PFSK-1 (cell line): Measurements from ENCODE around the gene PHLDB1.

Experiments used
- FOXP2 ChIP-seq: optimal IDR thresholded peaks from 2 replicates; pipeline ENCODE3; 2011; ENCODE audit warnings: borderline replicate concordance, control low read depth, inconsistent platforms; ENCODE audit not compliant: insufficient read depth; ENCODE audit errors: extremely low read length, extremely low read depth
- POLR2AphosphoS5 ChIP-seq: IDR thresholded peaks from 2 replicates; pipeline ENCODE4 v1.6.1; 2012; ENCODE audit warnings: low read depth, mild to moderate bottlenecking, control low read depth, low read length, moderate library complexity
- REST ChIP-seq, 2 experiments: IDR thresholded peaks; 2 replicates each; pipeline versions ENCODE4 v1.6.1 to v1.8.0; 2011 to 2012; ENCODE audit warnings: low read depth in 2 of 2, low read length in 2 of 2, control low read depth in 1 of 2, inconsistent platforms in 1 of 2, mild to moderate bottlenecking in 1 of 2, moderate library complexity in 1 of 2; ENCODE audit not compliant: insufficient read depth in 1 of 2
- SIN3A ChIP-seq: IDR thresholded peaks from 2 replicates; pipeline ENCODE4 v1.6.1; 2012; ENCODE audit warnings: mild to moderate bottlenecking, low read length, moderate library complexity, borderline replicate concordance; ENCODE audit not compliant: insufficient read depth
- TAF1 ChIP-seq: IDR thresholded peaks from 2 replicates; pipeline ENCODE4 v1.6.1; 2012; ENCODE audit warnings: low read length, control low read depth, borderline replicate concordance; ENCODE audit not compliant: insufficient read depth

GRCh38 chr11:118682372-118682771 is 75.0 kb downstream of the PHLDB1 start:
- TF ChIP-seq REST (IDR thresholded peaks at IDR 0.05; ENCODE audit: insufficient read depth in 1 of 2, low read depth in 2 of 2, low read length in 2 of 2) (no peak), POLR2AphosphoS5 (no peak), FOXP2 (no peak), TAF1 (no peak), SIN3A (no peak)
